IMR-90 (cell line): ENCODE data around the gene UTP14C. TPM values are rescaled to one million over a fixed set of nuclear protein-coding genes. Genes with fewer than 3 reads are reported as not detected.

Experiments
- ATAC-seq: fragments of 200-7000 bp; cut with Tn5 transposase; 2 replicates; pipeline ENCODE4 v1.9.1; 2020; ENCODE audit warnings: low read depth, mild to moderate bottlenecking, moderate library complexity
- BruUV-seq: library from RNA; stranded (reverse); fragments of 400-500 nt; replicated peaks from 2 replicates; lab custom pipeline; 2021; lab: Mats Ljungman, UMichigan
- CTCF ChIA-PET: fragments of 300-600 bp; formaldehyde crosslinking; extraction: SDS; loops from one replicate; lab custom pipeline; 2021; ENCODE audit warnings: antibody characterized with exemption; lab: Yijun Ruan, JAX
- POLR2A ChIA-PET: fragments of 300-600 bp; sonication (Branson Sonifier 250); formaldehyde crosslinking; loops from one replicate; lab custom pipeline; 2022; ENCODE audit warnings: antibody characterized with exemption; ENCODE audit not compliant: unreplicated experiment; lab: Charles Lee
- DNase-seq: peaks from one replicate; pipeline ENCODE4 v3.0.0; 2013
- H2AFZ ChIP-seq: replicated peaks from 2 replicates; pipeline ENCODE3; 2013; ENCODE audit warnings: low read length, mild to moderate bottlenecking; ENCODE audit not compliant: poor library complexity
- H2AK5ac ChIP-seq: 2 replicates; pipeline ENCODE4 v1.6.1; 2013; ENCODE audit warnings: low read depth, low read length, inconsistent platforms
- H2AK9ac ChIP-seq: replicated peaks from 2 replicates; pipeline ENCODE3; 2013; ENCODE audit warnings: mild to moderate bottlenecking, low read depth, low read length, moderate library complexity; ENCODE audit not compliant: poor library complexity
- H2BK120ac ChIP-seq: 2 replicates; pipeline ENCODE4 v1.6.1; 2013; ENCODE audit warnings: low read depth, low read length, inconsistent platforms
- H2BK15ac ChIP-seq: 3 replicates; pipeline ENCODE4 v1.6.1; 2013; ENCODE audit warnings: low read depth, low read length, inconsistent platforms
- H2BK20ac ChIP-seq: 2 replicates; pipeline ENCODE4 v1.6.1; 2013; ENCODE audit warnings: low read depth, mild to moderate bottlenecking, inconsistent platforms, low read length, moderate library complexity
- H2BK5ac ChIP-seq: 2 replicates; pipeline ENCODE4 v1.6.1; 2013; ENCODE audit warnings: mild to moderate bottlenecking, low read depth, low read length, inconsistent platforms; ENCODE audit not compliant: poor library complexity, severe bottlenecking
- H3K14ac ChIP-seq: replicated peaks from 2 replicates; pipeline ENCODE4 v1.6.1; 2013; ENCODE audit warnings: low read depth, low read length, inconsistent platforms
- H3K18ac ChIP-seq: 2 replicates; pipeline ENCODE4 v1.6.1; 2013; ENCODE audit warnings: low read depth, low read length, control low read depth
- H3K23ac ChIP-seq: 2 replicates; pipeline ENCODE4 v1.6.1; 2013; ENCODE audit warnings: low read depth, low read length, inconsistent platforms
- H3K27ac ChIP-seq: 2 replicates; pipeline ENCODE4 v1.5.1; 2013; ENCODE audit warnings: mild to moderate bottlenecking, control low read depth, low read length; ENCODE audit not compliant: insufficient read depth
- H3K27me3 ChIP-seq: 2 replicates; pipeline ENCODE4 v1.6.1; 2013; ENCODE audit warnings: low read length; ENCODE audit not compliant: control insufficient read depth, insufficient read depth
- H3K36me3 ChIP-seq: 2 replicates; pipeline ENCODE4 v1.6.1; 2013; ENCODE audit warnings: low read length, mixed read lengths; ENCODE audit not compliant: control insufficient read depth, insufficient read depth
- H3K4ac ChIP-seq: 2 replicates; pipeline ENCODE4 v1.6.1; 2013; ENCODE audit warnings: low read depth, low read length, inconsistent platforms
- H3K4me1 ChIP-seq: 2 replicates; pipeline ENCODE4 v1.6.1; 2013; ENCODE audit warnings: low read length, mixed read lengths; ENCODE audit not compliant: control insufficient read depth, insufficient read depth
- H3K4me2 ChIP-seq: 2 replicates; pipeline ENCODE4 v1.6.1; 2013; ENCODE audit warnings: low read depth, mild to moderate bottlenecking, control low read depth, low read length, moderate library complexity
- H3K4me3 ChIP-seq: 2 replicates; pipeline ENCODE4 v1.5.1; 2013; ENCODE audit warnings: low read depth, mild to moderate bottlenecking, control low read depth, low read length, moderate library complexity; ENCODE audit not compliant: insufficient read depth
- H3K56ac ChIP-seq: 2 replicates; pipeline ENCODE4 v1.6.1; 2013; ENCODE audit warnings: low read length, inconsistent platforms; ENCODE audit not compliant: insufficient read depth; ENCODE audit errors: extremely low read depth
- H3K79me1 ChIP-seq, 2 experiments: 2 replicates each; pipeline ENCODE4 v1.6.1; 2013; ENCODE audit warnings: low read length in 2 of 2, inconsistent platforms in 1 of 2, low read depth in 1 of 2
- H3K9ac ChIP-seq: 2 replicates; pipeline ENCODE4 v1.6.1; 2013; ENCODE audit warnings: low read depth, low read length, control low read depth
- H3K9me1 ChIP-seq: 2 replicates; pipeline ENCODE4 v1.6.1; 2013; ENCODE audit warnings: low read length, inconsistent platforms; ENCODE audit not compliant: insufficient read depth
- H3K9me3 ChIP-seq: 2 replicates; pipeline ENCODE4 v1.6.1; 2013; ENCODE audit warnings: low read length; ENCODE audit not compliant: control insufficient read depth, insufficient read depth
- H4K20me1 ChIP-seq: 2 replicates; pipeline ENCODE4 v1.6.1; 2013; ENCODE audit warnings: low read length, inconsistent platforms; ENCODE audit not compliant: insufficient read depth
- H4K5ac ChIP-seq: 2 replicates; pipeline ENCODE4 v1.6.1; 2013; ENCODE audit warnings: mild to moderate bottlenecking, low read depth, low read length, control low read depth
- H4K8ac ChIP-seq, 2 experiments: 2 replicates each; pipeline ENCODE4 v1.6.1; 2013; ENCODE audit warnings: low read depth in 2 of 2, low read length in 2 of 2, control low read depth in 1 of 2, inconsistent platforms in 1 of 2
- H4K91ac ChIP-seq: 2 replicates; pipeline ENCODE4 v1.6.1; 2013; ENCODE audit warnings: low read depth, low read length, inconsistent platforms; ENCODE audit not compliant: insufficient read depth
- BHLHE40 ChIP-seq: fragments of 150-350 bp; IDR thresholded peaks from 2 replicates; pipeline ENCODE4 v1.6.1; 2016; ENCODE audit warnings: mild to moderate bottlenecking, low read depth, low read length
- CHD1 ChIP-seq: IDR thresholded peaks from 2 replicates; pipeline ENCODE4 v1.6.1; 2012; ENCODE audit warnings: low read depth, low read length, improper control_type of control experiment
- FOS ChIP-seq: fragments of 150-350 bp; IDR thresholded peaks from 2 replicates; pipeline ENCODE4 v1.6.1; 2016; ENCODE audit warnings: low read depth, low read length
- MAFK ChIP-seq: IDR thresholded peaks from 2 replicates; pipeline ENCODE4 v1.6.1; 2012; ENCODE audit warnings: low read depth, low read length, improper control_type of control experiment
- MAZ ChIP-seq: IDR thresholded peaks from 2 replicates; pipeline ENCODE4 v1.6.1; 2012; ENCODE audit warnings: low read depth, mild to moderate bottlenecking, low read length, improper control_type of control experiment, moderate library complexity, borderline replicate concordance
- MXI1 ChIP-seq: IDR thresholded peaks from 2 replicates; pipeline ENCODE4 v1.6.1; 2012; ENCODE audit warnings: low read depth, mild to moderate bottlenecking, low read length, moderate library complexity, borderline replicate concordance
- NFE2L2 ChIP-seq: fragments of 150-350 bp; IDR thresholded peaks from 2 replicates; pipeline ENCODE4 v1.6.1; 2016; ENCODE audit warnings: low read depth, mild to moderate bottlenecking, low read length
- RCOR1 ChIP-seq: IDR thresholded peaks from 2 replicates; pipeline ENCODE4 v1.6.1; 2012; ENCODE audit warnings: mild to moderate bottlenecking, low read length, improper control_type of control experiment; ENCODE audit not compliant: insufficient replicate concordance
- SMC3 ChIP-seq: fragments of 150-350 bp; IDR thresholded peaks from 2 replicates; pipeline ENCODE4 v1.6.1; 2016; ENCODE audit warnings: low read depth, mild to moderate bottlenecking, antibody characterized with exemption, low read length, moderate library complexity
- USF2 ChIP-seq: fragments of 150-350 bp; IDR thresholded peaks from 2 replicates; pipeline ENCODE4 v1.6.1; 2017; ENCODE audit warnings: mild to moderate bottlenecking, antibody characterized with exemption, low read length, low read depth
- WGBS, 2 experiments: methylation state at CpG; one replicate each; pipeline versions ENCODE4 v1.1.5 to v1.1.7; 2013; ENCODE audit warnings: missing lambda C conversion rate in 2 of 2; ENCODE audit not compliant: insufficient read length in 1 of 2; ENCODE audit errors: extremely low coverage in 2 of 2; 5-methylcytosine and 5-hydroxymethylcytosine counted together
- dilution Hi-C: fragments of 300-500 bp; cut with HindIII; formaldehyde crosslinking; loops from one replicate; pipeline ENCODE4 v1.14.3; 2018; ENCODE audit warnings: low sequenced_read_pairs; ENCODE audit not compliant: unreplicated experiment
- in situ Hi-C: fragments of 300-500 bp; cut with MboI; formaldehyde crosslinking; loops from 3 replicates; pipeline ENCODE4 v1.14.3; 2019; ENCODE audit warnings: low sequenced_read_pairs, inconsistent platforms, mixed read lengths
- intact Hi-C: fragments of 100-400 bp; cut with micrococcal nuclease; formaldehyde crosslinking; loops from 2 replicates; pipeline ENCODE4 v1.10.0; 2022
- polyA plus RNA-seq, 3 experiments: library from polyadenylated mRNA; depleted of rRNA; stranded (reverse); fragments of >200 nt; gene quantifications; 2 replicates each; pipeline ENCODE4 v1.2.3, GENCODE V29; 2012; ENCODE audit warnings: low replicate concordance in 1 of 3
- total RNA-seq: library from RNA; depleted of rRNA; stranded (reverse); fragments of >200 nt; gene quantifications from 2 replicates; pipeline ENCODE4 v1.2.3, GENCODE V29; 2012
- TF ChIP-seq, protein P1 (sequence below): fragments of 150-350 bp; IDR thresholded peaks from 2 replicates; pipeline ENCODE4 v1.6.1; 2016; ENCODE audit warnings: low read depth, mild to moderate bottlenecking, low read length, moderate library complexity, borderline replicate concordance
- TF ChIP-seq, protein P2 (sequence below): conservative IDR thresholded peaks from 2 replicates; pipeline ENCODE4 v1.5.1; 2012; ENCODE audit warnings: mild to moderate bottlenecking, low read depth, low read length, improper control_type of control experiment

UTP14C gene
- total and polyA plus RNA-seq, 2 of the 4 experiments (the other 2 are of a cell fraction): 8.2 to 12.5 TPM

- TF ChIP-seq MAZ: no peak
These were observed 23.3 kb upstream of the UTP14C start (continued) for GRCh38 chr13:52001120-52001731.

- H3K4me2 ChIP-seq: no peak overlapping the region
- no peak overlapping the region for H2AFZ ChIP-seq
- H3K27ac ChIP-seq: no peak overlapping the region
- H3K18ac ChIP-seq: no peak overlapping the region
- no peak overlapping the region for H2BK5ac ChIP-seq
- in situ Hi-C loops: loop anchor here (5.0 to 25.0 kb wide), 2 partner anchors 125 to 460 kb away; partner anchors contain the start of genes CKAP2, NEK5 and VPS36
- WGBS, 2 experiments: no CpG with 5 or more reads among the region's 4 CpGs
- H2BK15ac ChIP-seq: no peak overlapping the region
- dilution Hi-C loops: no loop called here
- no peak overlapping the region for H4K5ac ChIP-seq
- H2AK5ac ChIP-seq: no peak overlapping the region
- no peaks in the 10 kb centered on the region for H3K79me1 ChIP-seq
- H2BK20ac ChIP-seq: no peak overlapping the region
- no peak overlapping the region for H3K14ac ChIP-seq
- no peaks in the 10 kb centered on the region for H3K36me3 ChIP-seq
- H4K8ac ChIP-seq: no peak overlapping the region
- no TSS peak for BruUV-seq
- CTCF ChIA-PET: interaction anchor here (0.6 kb wide), 1 partner anchor 527 kb away, joined by 5 read pairs; no protein-coding TSS in a partner anchor
- intact Hi-C loops: loop anchor here (5.0 kb wide), 1 partner anchor 200 kb away; no protein-coding TSS in a partner anchor
- no peak overlapping the region for H2BK120ac ChIP-seq
- peaks cover 5% of the 10 kb centered on the region; the same call in 1 of the 2 replicates for H4K20me1 ChIP-seq
- H3K4ac ChIP-seq: no peak overlapping the region
- peaks cover 12% of the 10 kb centered on the region for H3K4me1 ChIP-seq
- H3K56ac ChIP-seq: no peak overlapping the region
- POLR2A ChIA-PET: no interaction called here
- no peak overlapping the region for H4K91ac ChIP-seq
- H3K9me1 ChIP-seq: no peaks in the 10 kb centered on the region
- no peak overlapping the region for H3K9ac ChIP-seq
- no peak for DNase-seq
- no peaks in the 10 kb centered on the region for H3K9me3 ChIP-seq
- H2AK9ac ChIP-seq: no peak overlapping the region
- no peak overlapping the region for H3K4me3 ChIP-seq
- H3K23ac ChIP-seq: no peak overlapping the region
- ATAC-seq: no peak
- H3K27me3 ChIP-seq: peaks cover 28% of the 10 kb centered on the region
- TF ChIP-seq MAFK (no peak), BHLHE40 (no peak), FOS (no peak), USF2 (no peak), RCOR1 (no peak), SMC3 (no peak), CHD1 (no peak), NFE2L2 (no peak), MXI1 (no peak), MAZ (no peak)
- TF ChIP-seq, protein P1, sequence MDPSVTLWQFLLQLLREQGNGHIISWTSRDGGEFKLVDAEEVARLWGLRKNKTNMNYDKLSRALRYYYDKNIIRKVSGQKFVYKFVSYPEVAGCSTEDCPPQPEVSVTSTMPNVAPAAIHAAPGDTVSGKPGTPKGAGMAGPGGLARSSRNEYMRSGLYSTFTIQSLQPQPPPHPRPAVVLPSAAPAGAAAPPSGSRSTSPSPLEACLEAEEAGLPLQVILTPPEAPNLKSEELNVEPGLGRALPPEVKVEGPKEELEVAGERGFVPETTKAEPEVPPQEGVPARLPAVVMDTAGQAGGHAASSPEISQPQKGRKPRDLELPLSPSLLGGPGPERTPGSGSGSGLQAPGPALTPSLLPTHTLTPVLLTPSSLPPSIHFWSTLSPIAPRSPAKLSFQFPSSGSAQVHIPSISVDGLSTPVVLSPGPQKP: no peak
- TF ChIP-seq, protein P2, sequence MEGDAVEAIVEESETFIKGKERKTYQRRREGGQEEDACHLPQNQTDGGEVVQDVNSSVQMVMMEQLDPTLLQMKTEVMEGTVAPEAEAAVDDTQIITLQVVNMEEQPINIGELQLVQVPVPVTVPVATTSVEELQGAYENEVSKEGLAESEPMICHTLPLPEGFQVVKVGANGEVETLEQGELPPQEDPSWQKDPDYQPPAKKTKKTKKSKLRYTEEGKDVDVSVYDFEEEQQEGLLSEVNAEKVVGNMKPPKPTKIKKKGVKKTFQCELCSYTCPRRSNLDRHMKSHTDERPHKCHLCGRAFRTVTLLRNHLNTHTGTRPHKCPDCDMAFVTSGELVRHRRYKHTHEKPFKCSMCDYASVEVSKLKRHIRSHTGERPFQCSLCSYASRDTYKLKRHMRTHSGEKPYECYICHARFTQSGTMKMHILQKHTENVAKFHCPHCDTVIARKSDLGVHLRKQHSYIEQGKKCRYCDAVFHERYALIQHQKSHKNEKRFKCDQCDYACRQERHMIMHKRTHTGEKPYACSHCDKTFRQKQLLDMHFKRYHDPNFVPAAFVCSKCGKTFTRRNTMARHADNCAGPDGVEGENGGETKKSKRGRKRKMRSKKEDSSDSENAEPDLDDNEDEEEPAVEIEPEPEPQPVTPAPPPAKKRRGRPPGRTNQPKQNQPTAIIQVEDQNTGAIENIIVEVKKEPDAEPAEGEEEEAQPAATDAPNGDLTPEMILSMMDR: no peak
These were observed 22.1 kb upstream of the UTP14C start for GRCh38 chr13:52002361-52002760.
